Measurements from ENCODE around the gene CNBD2.

GRCh38 chr20:36071848-36072247, 103.5 kb downstream of the CNBD2 start:
- TF ChIP-seq POLR2A (IDR thresholded peaks at IDR 0.05) (no peak), POLR2AphosphoS5 (IDR thresholded peaks at IDR 0.05) (no peak)
- TF ChIP-seq, protein P1, sequence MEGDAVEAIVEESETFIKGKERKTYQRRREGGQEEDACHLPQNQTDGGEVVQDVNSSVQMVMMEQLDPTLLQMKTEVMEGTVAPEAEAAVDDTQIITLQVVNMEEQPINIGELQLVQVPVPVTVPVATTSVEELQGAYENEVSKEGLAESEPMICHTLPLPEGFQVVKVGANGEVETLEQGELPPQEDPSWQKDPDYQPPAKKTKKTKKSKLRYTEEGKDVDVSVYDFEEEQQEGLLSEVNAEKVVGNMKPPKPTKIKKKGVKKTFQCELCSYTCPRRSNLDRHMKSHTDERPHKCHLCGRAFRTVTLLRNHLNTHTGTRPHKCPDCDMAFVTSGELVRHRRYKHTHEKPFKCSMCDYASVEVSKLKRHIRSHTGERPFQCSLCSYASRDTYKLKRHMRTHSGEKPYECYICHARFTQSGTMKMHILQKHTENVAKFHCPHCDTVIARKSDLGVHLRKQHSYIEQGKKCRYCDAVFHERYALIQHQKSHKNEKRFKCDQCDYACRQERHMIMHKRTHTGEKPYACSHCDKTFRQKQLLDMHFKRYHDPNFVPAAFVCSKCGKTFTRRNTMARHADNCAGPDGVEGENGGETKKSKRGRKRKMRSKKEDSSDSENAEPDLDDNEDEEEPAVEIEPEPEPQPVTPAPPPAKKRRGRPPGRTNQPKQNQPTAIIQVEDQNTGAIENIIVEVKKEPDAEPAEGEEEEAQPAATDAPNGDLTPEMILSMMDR (IDR thresholded peaks at IDR 0.05), result no peak

Data from sigmoid colon (tissue), 4 donors.